ENCODE measurements around the gene SLCO1B3. TPM values are rescaled to one million over a fixed set of nuclear protein-coding genes. Genes with fewer than 3 reads are reported as not detected.

Gene SLCO1B3
- total RNA-seq, 1 donor from 2014 or later: not detected

DNA sequence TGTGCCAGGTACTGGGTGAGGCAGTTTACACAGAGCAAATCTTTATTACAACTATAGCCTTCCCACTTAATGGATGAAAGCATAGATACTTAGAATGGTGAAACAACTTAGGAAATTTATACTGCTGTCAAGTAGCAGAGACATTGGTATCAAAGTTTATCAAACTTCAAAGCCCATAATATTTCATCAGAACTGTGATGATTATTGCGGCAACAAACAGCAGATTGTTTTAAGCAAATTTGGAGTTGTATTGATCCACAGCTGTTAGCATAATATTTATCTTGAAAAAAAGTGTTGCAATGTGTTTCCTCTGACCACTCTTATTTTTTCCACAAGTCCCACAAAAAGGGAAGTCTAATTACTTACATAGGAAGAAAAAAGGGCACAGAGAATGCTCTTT, 2.0 kb upstream of the SLCO1B3 start:
- H3K27me3 Mint-ChIP-seq (ENCODE audit: low read depth): peaks cover 2% of the 10 kb centered on the region
- no peak for TF ChIP-seq CTCF (IDR thresholded peaks at IDR 0.05)
- no peak overlapping the region for H3K27ac Mint-ChIP-seq (ENCODE audit: unreplicated experiment)
- no peak overlapping the region for H3K4me3 Mint-ChIP-seq (ENCODE audit: unreplicated experiment)
- H3K4me1 Mint-ChIP-seq (ENCODE audit: low read depth): no peaks in the 10 kb centered on the region
- H3K36me3 Mint-ChIP-seq (ENCODE audit: low read depth): no peaks in the 10 kb centered on the region
- H3K9me3 Mint-ChIP-seq (ENCODE audit: low read depth): no peaks in the 10 kb centered on the region
- no peak for DNase-seq (ENCODE audit: low spot score)

DNA sequence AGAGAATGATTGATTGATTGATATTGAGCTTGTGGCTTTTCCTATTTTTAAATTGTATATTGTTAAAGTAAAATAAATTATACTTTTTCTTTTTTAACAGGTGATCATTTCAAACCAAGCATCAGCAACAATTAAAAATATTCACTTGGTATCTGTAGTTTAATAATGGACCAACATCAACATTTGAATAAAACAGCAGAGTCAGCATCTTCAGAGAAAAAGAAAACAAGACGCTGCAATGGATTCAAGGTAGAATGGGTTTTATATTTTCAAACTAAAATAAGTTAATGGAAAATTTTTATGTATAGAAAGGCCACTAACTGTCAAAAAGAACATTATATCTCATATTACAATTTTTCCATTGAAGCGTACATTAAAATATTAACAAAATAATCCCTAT, 5.1 kb downstream of the SLCO1B3 start:
- Mint-ChIP-seq H3K36me3 (ENCODE audit: low read depth) (peaks cover 5% of the 10 kb centered on the region), H3K4me3 (ENCODE audit: unreplicated experiment) (no peak overlapping the region), H3K27ac (ENCODE audit: unreplicated experiment) (no peak overlapping the region), H3K4me1 (ENCODE audit: low read depth) (no peaks in the 10 kb centered on the region), H3K27me3 (ENCODE audit: low read depth) (peaks cover 2% of the 10 kb centered on the region), H3K9me3 (ENCODE audit: low read depth) (peaks cover 4% of the 10 kb centered on the region)
- DNase-seq (ENCODE audit: low spot score): no peak
- TF ChIP-seq CTCF (IDR thresholded peaks at IDR 0.05): no peak

- no peak for TF ChIP-seq CTCF (IDR thresholded peaks at IDR 0.05)
- H3K4me3 Mint-ChIP-seq (ENCODE audit: unreplicated experiment): no peak overlapping the region
- no peaks in the 10 kb centered on the region for H3K4me1 Mint-ChIP-seq (ENCODE audit: low read depth)
- H3K27me3 Mint-ChIP-seq (ENCODE audit: low read depth): peaks cover under 1% of the 10 kb centered on the region
- DNase-seq (ENCODE audit: low spot score): no peak
- H3K27ac Mint-ChIP-seq (ENCODE audit: unreplicated experiment): no peak overlapping the region
- H3K36me3 Mint-ChIP-seq (ENCODE audit: low read depth): peaks cover 2% of the 10 kb centered on the region
- peaks cover 2% of the 10 kb centered on the region for H3K9me3 Mint-ChIP-seq (ENCODE audit: low read depth)
These were observed 11.9 kb downstream of the SLCO1B3 start for GRCh38 chr12:20822415-20822814.

GRCh38 chr12:20822925-20823324, 12.4 kb downstream of the SLCO1B3 start:
- no peak overlapping the region for H3K27ac Mint-ChIP-seq (ENCODE audit: unreplicated experiment)
- H3K9me3 Mint-ChIP-seq (ENCODE audit: low read depth): peaks cover 2% of the 10 kb centered on the region
- no peaks in the 10 kb centered on the region for H3K4me1 Mint-ChIP-seq (ENCODE audit: low read depth)
- TF ChIP-seq CTCF (IDR thresholded peaks at IDR 0.05): no peak
- no peak for DNase-seq (ENCODE audit: low spot score)
- H3K27me3 Mint-ChIP-seq (ENCODE audit: low read depth): peaks cover 4% of the 10 kb centered on the region
- H3K4me3 Mint-ChIP-seq (ENCODE audit: unreplicated experiment): no peak overlapping the region
- H3K36me3 Mint-ChIP-seq (ENCODE audit: low read depth): peaks cover 2% of the 10 kb centered on the region

- Mint-ChIP-seq H3K27ac (ENCODE audit: unreplicated experiment) (no peak overlapping the region), H3K27me3 (ENCODE audit: low read depth) (peaks cover 8% of the 10 kb centered on the region), H3K36me3 (ENCODE audit: low read depth) (no peaks in the 10 kb centered on the region), H3K4me1 (ENCODE audit: low read depth) (no peaks in the 10 kb centered on the region), H3K9me3 (ENCODE audit: low read depth) (no peaks in the 10 kb centered on the region), H3K4me3 (ENCODE audit: unreplicated experiment) (no peak overlapping the region)
- no peak for DNase-seq (ENCODE audit: low spot score)
- TF ChIP-seq CTCF (IDR thresholded peaks at IDR 0.05): no peak
These were observed 19.4 kb downstream of the SLCO1B3 start for GRCh38 chr12:20829919-20830318.
